Measurements from ENCODE around the gene SORL1-AS1.

Gene SORL1-AS1

DNA sequence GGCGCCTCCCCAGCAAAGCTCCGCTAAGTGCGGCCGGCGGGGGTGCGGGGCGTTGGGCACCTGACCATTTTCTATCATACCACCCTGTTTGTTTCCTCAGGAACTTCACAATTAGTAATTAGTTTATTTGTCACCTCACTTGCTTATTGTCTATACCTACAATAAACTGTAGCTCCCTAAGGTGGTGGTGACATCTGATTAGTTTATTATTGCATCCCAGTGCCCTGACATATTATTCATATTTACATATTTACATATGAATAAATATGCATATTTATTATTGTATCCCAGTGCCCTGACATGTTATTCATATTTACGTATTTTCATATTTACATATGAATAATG is 25.4 kb downstream of the SORL1-AS1 start:
- no peak overlapping the region for H3K27ac Mint-ChIP-seq
- peaks cover 3% of the 10 kb centered on the region for H3K9me3 Mint-ChIP-seq
- TF ChIP-seq, protein P1, sequence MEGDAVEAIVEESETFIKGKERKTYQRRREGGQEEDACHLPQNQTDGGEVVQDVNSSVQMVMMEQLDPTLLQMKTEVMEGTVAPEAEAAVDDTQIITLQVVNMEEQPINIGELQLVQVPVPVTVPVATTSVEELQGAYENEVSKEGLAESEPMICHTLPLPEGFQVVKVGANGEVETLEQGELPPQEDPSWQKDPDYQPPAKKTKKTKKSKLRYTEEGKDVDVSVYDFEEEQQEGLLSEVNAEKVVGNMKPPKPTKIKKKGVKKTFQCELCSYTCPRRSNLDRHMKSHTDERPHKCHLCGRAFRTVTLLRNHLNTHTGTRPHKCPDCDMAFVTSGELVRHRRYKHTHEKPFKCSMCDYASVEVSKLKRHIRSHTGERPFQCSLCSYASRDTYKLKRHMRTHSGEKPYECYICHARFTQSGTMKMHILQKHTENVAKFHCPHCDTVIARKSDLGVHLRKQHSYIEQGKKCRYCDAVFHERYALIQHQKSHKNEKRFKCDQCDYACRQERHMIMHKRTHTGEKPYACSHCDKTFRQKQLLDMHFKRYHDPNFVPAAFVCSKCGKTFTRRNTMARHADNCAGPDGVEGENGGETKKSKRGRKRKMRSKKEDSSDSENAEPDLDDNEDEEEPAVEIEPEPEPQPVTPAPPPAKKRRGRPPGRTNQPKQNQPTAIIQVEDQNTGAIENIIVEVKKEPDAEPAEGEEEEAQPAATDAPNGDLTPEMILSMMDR (IDR thresholded peaks at IDR 0.05), result no peak
- no peaks in the 10 kb centered on the region for H3K36me3 Mint-ChIP-seq (ENCODE audit: low read depth)
- intact Hi-C loops (cut with micrococcal nuclease), result loop anchor here (1.0 to 10.0 kb wide), 3 partner anchors 39 to 109 kb away; no protein-coding TSS in a partner anchor
- peaks cover 2% of the 10 kb centered on the region for H3K27me3 Mint-ChIP-seq
- ChIA-PET POLR2A (interaction anchor here (0.6 to 7.1 kb wide), 12 partner anchors 10 to 164 kb away, joined by 3 to 192 read pairs (median 4); partner anchors contain the start of genes SORL1 and SORL1-AS1), CTCF (interaction anchor here (0.6 to 1.8 kb wide), 11 partner anchors 16 to 164 kb away, joined by 3 to 8 read pairs (median 3); partner anchors contain the start of genes SORL1 and SORL1-AS1)
- peaks cover 88% of the 10 kb centered on the region for H3K4me1 Mint-ChIP-seq
- ATAC-seq (ENCODE audit: low read depth) (no peak), DNase-seq (no peak)
- H3K4me3 Mint-ChIP-seq, result no peak overlapping the region

DNA sequence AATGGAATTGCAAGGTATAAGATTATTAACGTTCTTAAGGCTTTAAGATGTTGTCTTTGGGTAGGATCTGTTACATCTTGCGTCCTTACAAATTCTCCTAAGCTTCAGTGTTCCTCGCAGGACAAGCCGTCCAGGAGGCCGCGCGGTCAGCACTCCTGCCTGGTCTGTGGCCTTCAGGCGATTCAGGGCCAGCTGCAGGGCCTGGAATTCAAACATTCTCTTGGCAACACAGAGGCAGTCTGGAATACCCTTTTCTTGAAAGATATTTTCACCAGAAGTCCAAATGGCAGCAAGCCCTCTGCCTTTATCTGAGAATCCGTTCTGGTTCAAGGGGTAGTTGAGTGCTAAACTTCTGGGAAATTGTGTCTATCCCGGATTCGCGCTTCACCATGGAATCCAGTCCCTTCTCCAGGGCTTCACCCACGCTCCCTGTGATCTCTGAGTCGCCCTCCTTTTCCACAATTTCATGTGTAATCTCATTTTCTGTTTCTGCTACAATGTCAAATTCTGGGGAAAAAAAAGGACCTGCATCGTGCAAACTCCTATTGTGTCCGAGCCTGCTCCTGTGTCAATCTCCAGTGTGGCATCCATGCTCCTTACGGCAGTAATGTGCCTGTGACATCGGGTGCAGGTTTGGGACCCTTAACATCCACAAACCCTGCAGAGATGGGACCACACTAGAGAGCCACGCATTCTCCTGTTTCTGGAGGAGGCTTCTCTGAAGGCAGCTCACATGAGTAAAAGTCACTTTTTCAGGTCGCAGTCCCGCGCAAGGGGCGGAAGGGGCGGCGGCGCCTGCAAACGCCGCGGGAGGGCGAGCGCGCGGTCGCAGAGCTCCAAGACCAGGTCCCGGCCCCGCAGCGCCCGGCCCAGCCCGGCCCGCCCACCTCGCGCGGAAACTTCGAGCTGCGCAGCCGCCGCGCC is 26.0 kb downstream of the SORL1-AS1 start:
- H3K27ac Mint-ChIP-seq, result peak overlapping the region; percentile 64
- ChIA-PET POLR2A (interaction anchor here (0.6 to 7.1 kb wide), 13 partner anchors 9 to 165 kb away, joined by 3 to 192 read pairs (median 4); partner anchors contain the start of genes SC5D, SORL1 and SORL1-AS1), CTCF (interaction anchor here (0.6 to 1.8 kb wide), 13 partner anchors 16 to 165 kb away, joined by 3 to 8 read pairs (median 3); partner anchors contain the start of genes SORL1 and SORL1-AS1)
- H3K9me3 Mint-ChIP-seq, result peaks cover 3% of the 10 kb centered on the region
- H3K4me3 Mint-ChIP-seq, result peak overlapping the region; percentile 70
- H3K27me3 Mint-ChIP-seq, result peaks cover 2% of the 10 kb centered on the region
- DNase-seq, result peak; percentile 58
- H3K36me3 Mint-ChIP-seq (ENCODE audit: low read depth), result no peaks in the 10 kb centered on the region
- TF ChIP-seq, protein P1 (IDR thresholded peaks at IDR 0.05), result no peak
- intact Hi-C loops (cut with micrococcal nuclease), result loop anchor here (1.0 to 10.0 kb wide), 3 partner anchors 40 to 108 kb away; no protein-coding TSS in a partner anchor
- peak; percentile 43 for ATAC-seq (ENCODE audit: low read depth)
- H3K4me1 Mint-ChIP-seq, result peaks cover 88% of the 10 kb centered on the region

DNA sequence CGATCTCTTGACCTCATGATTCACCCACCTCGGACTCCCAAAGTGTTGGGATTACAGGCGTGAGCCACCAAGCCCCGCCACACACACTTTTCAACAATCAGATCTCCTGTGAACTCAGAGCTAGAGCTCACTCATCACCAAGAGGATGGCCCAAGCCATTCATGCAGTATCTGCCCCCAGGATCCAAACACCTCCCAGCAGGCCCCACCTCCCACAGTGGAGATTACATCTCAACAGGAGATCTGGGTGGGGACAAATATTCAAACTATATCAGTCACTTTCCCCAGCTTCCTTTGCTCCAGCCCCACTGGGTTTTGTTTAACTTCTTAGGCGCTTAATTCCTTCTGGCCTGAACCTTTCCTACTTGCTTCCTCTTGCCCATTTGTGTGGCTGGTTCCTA is 26.9 kb downstream of the SORL1-AS1 start:
- Mint-ChIP-seq H3K36me3 (ENCODE audit: low read depth) (no peaks in the 10 kb centered on the region), H3K4me1 (peaks cover 89% of the 10 kb centered on the region), H3K4me3 (no peak overlapping the region), H3K9me3 (peaks cover 3% of the 10 kb centered on the region), H3K27ac (no peak overlapping the region), H3K27me3 (peaks cover 2% of the 10 kb centered on the region)
- intact Hi-C loops (cut with micrococcal nuclease), result loop anchor here (2.0 to 10.0 kb wide), 2 partner anchors 51 to 107 kb away; no protein-coding TSS in a partner anchor
- ChIA-PET POLR2A (interaction anchor here (0.7 to 1.6 kb wide), 3 partner anchors 15 to 133 kb away, joined by 3 to 4 read pairs (median 3); partner anchors contain the start of gene SC5D), CTCF (interaction anchor here (0.9 to 1.8 kb wide), 3 partner anchors 21 to 61 kb away, joined by 3 to 8 read pairs (median 4); no protein-coding TSS in a partner anchor)
- ATAC-seq (ENCODE audit: low read depth) (no peak), DNase-seq (no peak)
- TF ChIP-seq, protein P1 (IDR thresholded peaks at IDR 0.05), result no peak

DNA sequence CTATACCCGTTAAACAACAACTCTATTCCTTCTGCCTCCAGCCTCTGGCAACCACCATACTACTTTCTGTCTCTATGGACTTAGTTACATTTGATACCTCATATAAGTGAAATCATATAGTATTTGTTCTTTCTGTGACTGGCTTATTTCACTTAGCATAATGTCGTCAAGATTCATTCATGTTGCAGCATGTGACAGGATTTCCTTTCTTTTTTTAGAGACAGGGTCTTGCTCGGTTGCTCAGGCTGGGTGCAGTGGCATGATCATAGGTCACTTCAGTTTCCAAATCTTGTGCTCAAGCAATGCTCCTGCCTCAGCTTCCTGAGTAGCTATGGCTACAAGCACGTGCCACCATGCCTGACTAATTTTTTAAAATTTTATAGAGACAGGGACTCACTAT is 30.1 kb downstream of the SORL1-AS1 start:
- CTCF ChIA-PET, result interaction anchor here (0.9 kb wide), 1 partner anchor 152 kb away, joined by 3 read pairs; no protein-coding TSS in a partner anchor
- H3K27ac Mint-ChIP-seq, result peak overlapping the region; percentile 73
- peak overlapping the region; percentile 48 for H3K4me3 Mint-ChIP-seq
- TF ChIP-seq, protein P1 (IDR thresholded peaks at IDR 0.05), result no peak
- no peak for DNase-seq
- H3K27me3 Mint-ChIP-seq, result peaks cover 2% of the 10 kb centered on the region
- H3K9me3 Mint-ChIP-seq, result peaks cover 3% of the 10 kb centered on the region
- H3K4me1 Mint-ChIP-seq, result peaks cover 81% of the 10 kb centered on the region
- ATAC-seq (ENCODE audit: low read depth), result peak; percentile 72
- no peaks in the 10 kb centered on the region for H3K36me3 Mint-ChIP-seq (ENCODE audit: low read depth)
- POLR2A ChIA-PET, result interaction anchor here (0.9 to 2.4 kb wide), 3 partner anchors 24 to 55 kb away, joined by 4 to 9 read pairs (median 5); partner anchors contain the start of genes SORL1 and SORL1-AS1
- intact Hi-C loops (cut with micrococcal nuclease), result loop anchor here (10.0 kb wide), 1 partner anchor 48 kb away; no protein-coding TSS in a partner anchor
